GM12892 (cell line): Measurements from ENCODE around the gene EIF2AK2.

Experiments
- POLR2A ChIP-seq: IDR thresholded peaks from 2 replicates; pipeline ENCODE4 v1.6.1; 2011; ENCODE audit warnings: low read depth, low read length, control low read depth
- POLR2AphosphoS5 ChIP-seq: IDR thresholded peaks from 2 replicates; pipeline ENCODE4 v1.6.1; 2011; ENCODE audit warnings: low read depth, low read length, control low read depth
- TAF1 ChIP-seq: IDR thresholded peaks from 2 replicates; pipeline ENCODE4 v1.6.1; 2011; ENCODE audit warnings: low read depth, mild to moderate bottlenecking, control low read depth, low read length, borderline replicate concordance

- no peak for TF ChIP-seq POLR2A
- no peak for TF ChIP-seq POLR2AphosphoS5
- TF ChIP-seq TAF1 = no peak
These were observed 104.0 kb downstream of the EIF2AK2 start for GRCh38 chr2:37052600-37053332.
